Hematopoietic multipotent progenitor cell (in vitro differentiated cells): Measurements from ENCODE around the gene SPARC. TPM values are rescaled to one million over a fixed set of nuclear protein-coding genes. Genes with fewer than 3 reads are reported as not detected.

Experiments
- DNase-seq, 3 donors: peaks; one replicate each; pipeline ENCODE4 v3.0.0-alpha.2; 2011 to 2015; ENCODE audit warnings: low read depth in 2 of 3, low spot score in 2 of 3
- total RNA-seq: library from RNA; depleted of rRNA; stranded (reverse); fragments of >200 nt; gene quantifications from one replicate; pipeline ENCODE4 v1.2.3, GENCODE V29; 2012

Gene SPARC
- total RNA-seq, 1 donor, result 112 TPM

GRCh38 chr5:151661968-151662732, 24.6 kb downstream of the SPARC start:
- no peak for DNase-seq

GRCh38 chr5:151660616-151661495, 25.9 kb downstream of the SPARC start:
- no peak for DNase-seq

- DNase-seq, result peak; percentile 54 to 83 (median 73)
Measured at GRCh38 chr5:151659001-151659754, 27.5 kb downstream of the SPARC start.

GRCh38 chr5:151657114-151657513, 29.6 kb downstream of the SPARC start:
- DNase-seq, result no peak

- DNase-seq, result no peak
Measured at GRCh38 chr5:151656311-151656710, 30.4 kb downstream of the SPARC start.

GRCh38 chr5:151651997-151652645, 34.6 kb downstream of the SPARC start:
- peak; percentile 46 to 82 (median 56) for DNase-seq

- DNase-seq, result no peak
Measured at GRCh38 chr5:151648988-151649387, 37.7 kb downstream of the SPARC start.

- DNase-seq, result no peak
Measured at GRCh38 chr5:151648089-151648488, 38.6 kb downstream of the SPARC start.

GRCh38 chr5:151647320-151647861, 39.3 kb downstream of the SPARC start:
- DNase-seq, result peak in 2 of 3 donors; percentile 28 to 52

- DNase-seq, result no peak
Measured at GRCh38 chr5:151646334-151646733, 40.4 kb downstream of the SPARC start.

GRCh38 chr5:151643388-151643787, 43.3 kb downstream of the SPARC start:
- no peak for DNase-seq

- DNase-seq, result no peak
Measured at GRCh38 chr5:151642472-151643140, 44.1 kb downstream of the SPARC start.

- no peak for DNase-seq
Measured at GRCh38 chr5:151638619-151639018, 48.1 kb downstream of the SPARC start.

- DNase-seq, result no peak
Measured at GRCh38 chr5:151637676-151638075, 49.0 kb downstream of the SPARC start.

GRCh38 chr5:151633892-151634291, 52.8 kb downstream of the SPARC start:
- DNase-seq, result no peak

GRCh38 chr5:151632941-151633340, 53.8 kb downstream of the SPARC start:
- DNase-seq, result no peak

- DNase-seq, result no peak
Measured at GRCh38 chr5:151632524-151632923, 54.2 kb downstream of the SPARC start.

- no peak for DNase-seq
Measured at GRCh38 chr5:151631941-151632340, 54.8 kb downstream of the SPARC start.

GRCh38 chr5:151630088-151630487, 56.6 kb downstream of the SPARC start:
- no peak for DNase-seq
